Stimulated activated effector memory CD8-positive, alpha-beta T cell treated with anti-CD3 and anti-CD28 coated beads, Interleukin-12 subunit alpha, Interleukin-12 subunit beta, amount 100 ng/mL, for 72 hours (primary cell): ENCODE data around the gene THSD7A.

Experiments
- ATAC-seq: fragments of 150-1000 bp; cut with Tn5 transposase; 2 replicates; pipeline ENCODE4 v1.10.0; 2021
- DNase-seq, 2 donors: peaks; one replicate each; pipeline ENCODE4 v3.0.0; 2021 to 2022; ENCODE audit warnings: low spot score in 2 of 2
- H3K27ac Mint-ChIP-seq: one replicate; pipeline ENCODE4 v1.8.0; 2022; ENCODE audit warnings: mild to moderate bottlenecking, mixed read lengths
- H3K36me3 Mint-ChIP-seq: one replicate; pipeline ENCODE4 v1.8.0; 2022; ENCODE audit warnings: mild to moderate bottlenecking, mixed read lengths
- H3K4me1 Mint-ChIP-seq: one replicate; pipeline ENCODE4 v1.8.0; 2022; ENCODE audit warnings: mixed read lengths
- H3K4me3 Mint-ChIP-seq: one replicate; pipeline ENCODE4 v1.8.0; 2022; ENCODE audit warnings: mild to moderate bottlenecking, mixed read lengths
- H3K9me3 Mint-ChIP-seq: one replicate; pipeline ENCODE4 v1.8.0; 2022; ENCODE audit warnings: mixed read lengths

The THSD7A gene

GRCh38 chr7:11623093-11623678 lies 208.8 kb downstream of the THSD7A start:
- ATAC-seq: no peak
- DNase-seq: no peak
- Mint-ChIP-seq H3K27ac (no peak overlapping the region), H3K4me1 (no peaks in the 10 kb centered on the region), H3K9me3 (peaks cover 12% of the 10 kb centered on the region), H3K4me3 (no peak overlapping the region), H3K36me3 (no peaks in the 10 kb centered on the region)

- Mint-ChIP-seq H3K9me3 (peaks cover 10% of the 10 kb centered on the region), H3K36me3 (no peaks in the 10 kb centered on the region), H3K4me3 (no peak overlapping the region), H3K4me1 (no peaks in the 10 kb centered on the region), H3K27ac (no peak overlapping the region)
- no peak for ATAC-seq
- DNase-seq: no peak
Observed at GRCh38 chr7:11620406-11621253, 211.4 kb downstream of the THSD7A start.

- Mint-ChIP-seq H3K9me3 (peaks cover 6% of the 10 kb centered on the region), H3K27ac (no peak overlapping the region), H3K4me3 (no peak overlapping the region), H3K4me1 (no peaks in the 10 kb centered on the region), H3K36me3 (no peaks in the 10 kb centered on the region)
- ATAC-seq (no peak), DNase-seq (no peak)
Observed at GRCh38 chr7:11616466-11616865, 215.5 kb downstream of the THSD7A start.

GRCh38 chr7:11615174-11615573 lies 216.8 kb downstream of the THSD7A start:
- Mint-ChIP-seq H3K27ac (no peak overlapping the region), H3K4me1 (no peaks in the 10 kb centered on the region), H3K4me3 (no peak overlapping the region), H3K36me3 (no peaks in the 10 kb centered on the region), H3K9me3 (peaks cover 4% of the 10 kb centered on the region)
- no peak for ATAC-seq
- DNase-seq: no peak

GRCh38 chr7:11613292-11613930 lies 218.6 kb downstream of the THSD7A start:
- H3K27ac Mint-ChIP-seq: no peak overlapping the region
- ATAC-seq (no peak), DNase-seq (no peak)
- no peaks in the 10 kb centered on the region for H3K36me3 Mint-ChIP-seq
- peaks cover 13% of the 10 kb centered on the region for H3K9me3 Mint-ChIP-seq
- no peak overlapping the region for H3K4me3 Mint-ChIP-seq
- no peaks in the 10 kb centered on the region for H3K4me1 Mint-ChIP-seq

GRCh38 chr7:11612737-11613136 lies 219.3 kb downstream of the THSD7A start:
- no peak for ATAC-seq
- Mint-ChIP-seq H3K36me3 (no peaks in the 10 kb centered on the region), H3K4me1 (no peaks in the 10 kb centered on the region), H3K27ac (no peak overlapping the region), H3K4me3 (no peak overlapping the region), H3K9me3 (peaks cover 13% of the 10 kb centered on the region)
- no peak for DNase-seq

GRCh38 chr7:11609096-11609670 lies 222.8 kb downstream of the THSD7A start:
- Mint-ChIP-seq H3K36me3 (no peaks in the 10 kb centered on the region), H3K27ac (no peak overlapping the region), H3K4me1 (no peaks in the 10 kb centered on the region), H3K4me3 (no peak overlapping the region), H3K9me3 (peaks cover 13% of the 10 kb centered on the region)
- ATAC-seq: no peak
- no peak for DNase-seq

- no peaks in the 10 kb centered on the region for H3K4me1 Mint-ChIP-seq
- H3K27ac Mint-ChIP-seq: no peak overlapping the region
- DNase-seq (no peak), ATAC-seq (no peak)
- no peak overlapping the region for H3K4me3 Mint-ChIP-seq
- peaks cover 13% of the 10 kb centered on the region for H3K9me3 Mint-ChIP-seq
- no peaks in the 10 kb centered on the region for H3K36me3 Mint-ChIP-seq
Observed at GRCh38 chr7:11607686-11608085, 224.3 kb downstream of the THSD7A start.

- H3K4me1 Mint-ChIP-seq: no peaks in the 10 kb centered on the region
- no peaks in the 10 kb centered on the region for H3K36me3 Mint-ChIP-seq
- H3K9me3 Mint-ChIP-seq: peaks cover 14% of the 10 kb centered on the region
- DNase-seq (no peak), ATAC-seq (no peak)
- no peak overlapping the region for H3K4me3 Mint-ChIP-seq
- no peak overlapping the region for H3K27ac Mint-ChIP-seq
Observed at GRCh38 chr7:11605749-11606148, 226.2 kb downstream of the THSD7A start.

GRCh38 chr7:11604505-11604904 lies 227.5 kb downstream of the THSD7A start:
- DNase-seq: no peak
- no peaks in the 10 kb centered on the region for H3K4me1 Mint-ChIP-seq
- H3K9me3 Mint-ChIP-seq: peaks cover 14% of the 10 kb centered on the region
- no peak overlapping the region for H3K27ac Mint-ChIP-seq
- no peaks in the 10 kb centered on the region for H3K36me3 Mint-ChIP-seq
- H3K4me3 Mint-ChIP-seq: no peak overlapping the region
- no peak for ATAC-seq

GRCh38 chr7:11601761-11602160 lies 230.2 kb downstream of the THSD7A start:
- Mint-ChIP-seq H3K4me1 (no peaks in the 10 kb centered on the region), H3K36me3 (no peaks in the 10 kb centered on the region), H3K4me3 (no peak overlapping the region), H3K27ac (no peak overlapping the region), H3K9me3 (peaks cover 8% of the 10 kb centered on the region)
- DNase-seq: no peak
- ATAC-seq: no peak

- ATAC-seq: no peak
Observed at GRCh38 chr7:11593322-11593721, 238.7 kb downstream of the THSD7A start.

GRCh38 chr7:11592699-11593098 lies 239.3 kb downstream of the THSD7A start:
- ATAC-seq: no peak

More at GRCh38 chr7:11593322-11593721, 238.7 kb downstream of the THSD7A start:
- Mint-ChIP-seq H3K27ac (no peak overlapping the region), H3K4me1 (no peaks in the 10 kb centered on the region), H3K9me3 (peaks cover 5% of the 10 kb centered on the region), H3K4me3 (no peak overlapping the region), H3K36me3 (no peaks in the 10 kb centered on the region)
- no peak for DNase-seq

GRCh38 chr7:11591943-11592342 lies 240.1 kb downstream of the THSD7A start:
- H3K36me3 Mint-ChIP-seq: no peaks in the 10 kb centered on the region
- peaks cover 2% of the 10 kb centered on the region for H3K9me3 Mint-ChIP-seq
- no peaks in the 10 kb centered on the region for H3K4me1 Mint-ChIP-seq
- H3K4me3 Mint-ChIP-seq: no peak overlapping the region
- H3K27ac Mint-ChIP-seq: no peak overlapping the region
- ATAC-seq (no peak), DNase-seq (no peak)

More at GRCh38 chr7:11592699-11593098, 239.3 kb downstream of the THSD7A start:
- DNase-seq: no peak
- Mint-ChIP-seq H3K9me3 (peaks cover 2% of the 10 kb centered on the region), H3K4me1 (no peaks in the 10 kb centered on the region), H3K36me3 (no peaks in the 10 kb centered on the region), H3K4me3 (no peak overlapping the region), H3K27ac (no peak overlapping the region)

GRCh38 chr7:11591055-11591633 lies 240.9 kb downstream of the THSD7A start:
- Mint-ChIP-seq H3K36me3 (no peaks in the 10 kb centered on the region), H3K4me1 (no peaks in the 10 kb centered on the region), H3K4me3 (no peak overlapping the region), H3K9me3 (peaks cover 2% of the 10 kb centered on the region), H3K27ac (no peak overlapping the region)
- ATAC-seq (no peak), DNase-seq (no peak)
